Tibial artery (tissue), 4 donors: Measurements from ENCODE around the gene TMEM150B.

ENCODE experiments used
- DNase-seq, 2 donors: peaks; one replicate each; pipeline ENCODE4 v3.0.0-alpha.2; 2019
- H3K27ac ChIP-seq, 2 donors: fragments of 200-600 bp; sonication (generic) in 1 of 2; 1 replicate in 1 of 2; 2 replicates in 1 of 2; pipeline ENCODE4 v1.5.1; 2018 to 2019; ENCODE audit warnings: mild to moderate bottlenecking in 1 of 2
- H3K27me3 ChIP-seq, 2 donors: fragments of 200-600 bp; sonication (generic) in 1 of 2; one replicate each; pipeline versions ENCODE4 v1.5.1 to v1.6.0; 2016 to 2019
- H3K36me3 ChIP-seq, 3 donors: fragments of 200-600 bp; sonication (generic) in 2 of 3; one replicate each; pipeline ENCODE4 v1.5.1; 2016 to 2019; ENCODE audit warnings: mild to moderate bottlenecking in 2 of 3
- H3K4me1 ChIP-seq, 4 donors: fragments of 200-600 bp; sonication (generic) in 2 of 4; 1 replicate in 3 of 4; 2 replicates in 1 of 4; pipeline ENCODE4 v1.5.1; 2016 to 2019
- H3K4me3 ChIP-seq, 2 donors: fragments of 200-600 bp; sonication (generic) in 1 of 2; 1 replicate in 1 of 2; 2 replicates in 1 of 2; pipeline ENCODE4 v1.5.1; 2018 to 2019; ENCODE audit warnings: mild to moderate bottlenecking in 2 of 2
- H3K9me3 ChIP-seq, 3 donors: fragments of 200-600 bp; sonication (generic) in 1 of 3; one replicate each; pipeline ENCODE4 v1.5.1; 2016 to 2019
- intact Hi-C: fragments of 100-400 bp; cut with DNase I; formaldehyde crosslinking; loops from one replicate; pipeline ENCODE4 v1.15.0; 2023; ENCODE audit warnings: low total_unique reads
- TF ChIP-seq, protein P1 (sequence below), 2 experiments: fragments of 200-600 bp in 1 of 2; fragments of 450-650 bp in 1 of 2; IDR thresholded peaks; one replicate each; pipeline ENCODE4 v1.5.1; 2017 to 2019; ENCODE audit warnings: antibody characterized with exemption in 2 of 2, mild to moderate bottlenecking in 1 of 2, moderate library complexity in 1 of 2

Gene TMEM150B

GRCh38 chr19:55269299-55269698, 55.8 kb downstream of the TMEM150B start:
- peaks cover 16 to 53% (median 35%) of the 10 kb centered on the region in 3 donors for H3K36me3 ChIP-seq
- no peak overlapping the region for H3K4me3 ChIP-seq
- no peaks in the 10 kb centered on the region for H3K4me1 ChIP-seq
- TF ChIP-seq, protein P1, sequence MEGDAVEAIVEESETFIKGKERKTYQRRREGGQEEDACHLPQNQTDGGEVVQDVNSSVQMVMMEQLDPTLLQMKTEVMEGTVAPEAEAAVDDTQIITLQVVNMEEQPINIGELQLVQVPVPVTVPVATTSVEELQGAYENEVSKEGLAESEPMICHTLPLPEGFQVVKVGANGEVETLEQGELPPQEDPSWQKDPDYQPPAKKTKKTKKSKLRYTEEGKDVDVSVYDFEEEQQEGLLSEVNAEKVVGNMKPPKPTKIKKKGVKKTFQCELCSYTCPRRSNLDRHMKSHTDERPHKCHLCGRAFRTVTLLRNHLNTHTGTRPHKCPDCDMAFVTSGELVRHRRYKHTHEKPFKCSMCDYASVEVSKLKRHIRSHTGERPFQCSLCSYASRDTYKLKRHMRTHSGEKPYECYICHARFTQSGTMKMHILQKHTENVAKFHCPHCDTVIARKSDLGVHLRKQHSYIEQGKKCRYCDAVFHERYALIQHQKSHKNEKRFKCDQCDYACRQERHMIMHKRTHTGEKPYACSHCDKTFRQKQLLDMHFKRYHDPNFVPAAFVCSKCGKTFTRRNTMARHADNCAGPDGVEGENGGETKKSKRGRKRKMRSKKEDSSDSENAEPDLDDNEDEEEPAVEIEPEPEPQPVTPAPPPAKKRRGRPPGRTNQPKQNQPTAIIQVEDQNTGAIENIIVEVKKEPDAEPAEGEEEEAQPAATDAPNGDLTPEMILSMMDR (IDR thresholded peaks at IDR 0.05): no peak
- H3K27ac ChIP-seq: no peak overlapping the region
- intact Hi-C loops: no loop called here
- no peaks in the 10 kb centered on the region for H3K9me3 ChIP-seq
- DNase-seq: no peak
- no peaks in the 10 kb centered on the region for H3K27me3 ChIP-seq

GRCh38 chr19:55266840-55267239, 58.3 kb downstream of the TMEM150B start:
- intact Hi-C loops: no loop called here
- TF ChIP-seq, protein P1 (IDR thresholded peaks at IDR 0.05): no peak
- H3K4me1 ChIP-seq: no peaks in the 10 kb centered on the region

GRCh38 chr19:55266404-55266803, 58.7 kb downstream of the TMEM150B start:
- intact Hi-C loops: no loop called here
- peaks cover 4 to 32% (median 9%) of the 10 kb centered on the region in 3 donors for H3K36me3 ChIP-seq
- H3K27ac ChIP-seq: no peak overlapping the region
- H3K4me3 ChIP-seq: no peak overlapping the region
- DNase-seq: no peak
- H3K4me1 ChIP-seq: no peaks in the 10 kb centered on the region
- TF ChIP-seq, protein P1 (IDR thresholded peaks at IDR 0.05): no peak
- no peaks in the 10 kb centered on the region for H3K9me3 ChIP-seq
- no peaks in the 10 kb centered on the region for H3K27me3 ChIP-seq

More at GRCh38 chr19:55266840-55267239, 58.3 kb downstream of the TMEM150B start:
- H3K4me3 ChIP-seq: no peak overlapping the region
- H3K9me3 ChIP-seq: no peaks in the 10 kb centered on the region
- no peaks in the 10 kb centered on the region for H3K27me3 ChIP-seq
- H3K27ac ChIP-seq: no peak overlapping the region
- H3K36me3 ChIP-seq: peaks cover 4 to 36% (median 13%) of the 10 kb centered on the region in 3 donors
- no peak for DNase-seq

GRCh38 chr19:55265723-55266386, 59.3 kb downstream of the TMEM150B start:
- Histone ChIP-seq H3K4me3 (no peak overlapping the region), H3K4me1 (no peaks in the 10 kb centered on the region), H3K27ac (no peak overlapping the region), H3K27me3 (no peaks in the 10 kb centered on the region), H3K36me3 (peaks cover 4 to 26% (median 6%) of the 10 kb centered on the region in 3 donors), H3K9me3 (no peaks in the 10 kb centered on the region)
- intact Hi-C loops: no loop called here
- TF ChIP-seq, protein P1 (IDR thresholded peaks at IDR 0.05): no peak
- no peak for DNase-seq

- Histone ChIP-seq H3K9me3 (no peaks in the 10 kb centered on the region), H3K27me3 (no peaks in the 10 kb centered on the region), H3K36me3 (peaks cover 4 to 19% (median 6%) of the 10 kb centered on the region in 3 donors), H3K4me1 (peaks cover 0 to 2% (median 0%) of the 10 kb centered on the region in 4 donors), H3K4me3 (no peak overlapping the region), H3K27ac (no peak overlapping the region)
- no peak for DNase-seq
- TF ChIP-seq, protein P1 (IDR thresholded peaks at IDR 0.05): no peak
- intact Hi-C loops: no loop called here
Observed at GRCh38 chr19:55265173-55265572, 60.0 kb downstream of the TMEM150B start.
